HG03575 (cell line): ENCODE results near the gene FTL.

Experiments used
- ATAC-seq: cut with Tn5 transposase; IDR thresholded peaks from one replicate; pipeline ENCODE4 v1.9.1; 2021; ENCODE audit not compliant: unreplicated experiment, insufficient number of reproducible peaks, low FRiP score; ENCODE audit errors: extremely low read depth

The FTL gene

GRCh38 chr19:48988286-48988685 is 23.2 kb downstream of the FTL start:
- ATAC-seq: no peak

GRCh38 chr19:48988860-48989259 is 23.8 kb downstream of the FTL start:
- no peak for ATAC-seq

DNA sequence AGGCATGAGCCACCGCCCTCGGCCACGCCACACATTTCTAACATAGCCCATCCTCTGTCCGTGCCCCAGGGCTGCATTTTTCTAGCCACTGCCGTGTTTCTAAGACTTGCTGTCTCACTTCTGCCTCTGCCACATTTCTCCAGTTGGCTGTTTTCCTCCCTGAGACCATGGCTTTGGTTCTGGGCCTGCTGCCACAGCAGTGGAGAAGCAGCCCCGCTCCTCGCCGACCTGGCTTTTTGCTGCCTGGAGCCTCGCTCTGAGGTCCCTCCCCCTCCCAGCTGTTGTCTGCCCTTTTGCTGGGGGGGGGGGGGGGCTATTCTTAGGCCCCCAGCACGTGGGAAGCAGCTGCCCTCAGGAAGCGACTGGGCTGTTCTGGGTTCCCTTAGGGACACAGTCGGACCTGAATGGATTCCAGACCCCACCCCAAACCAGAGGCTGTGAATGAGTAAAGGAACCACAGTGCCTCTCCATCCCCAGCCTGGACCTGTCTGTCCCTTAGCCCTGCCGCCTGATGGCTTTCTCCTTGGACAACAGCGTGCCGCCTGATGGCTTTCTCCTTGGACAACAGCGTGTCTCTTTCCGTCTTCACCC is 24.7 kb downstream of the FTL start:
- no peak for ATAC-seq

GRCh38 chr19:48990400-48990799 is 25.3 kb downstream of the FTL start:
- no peak for ATAC-seq

DNA sequence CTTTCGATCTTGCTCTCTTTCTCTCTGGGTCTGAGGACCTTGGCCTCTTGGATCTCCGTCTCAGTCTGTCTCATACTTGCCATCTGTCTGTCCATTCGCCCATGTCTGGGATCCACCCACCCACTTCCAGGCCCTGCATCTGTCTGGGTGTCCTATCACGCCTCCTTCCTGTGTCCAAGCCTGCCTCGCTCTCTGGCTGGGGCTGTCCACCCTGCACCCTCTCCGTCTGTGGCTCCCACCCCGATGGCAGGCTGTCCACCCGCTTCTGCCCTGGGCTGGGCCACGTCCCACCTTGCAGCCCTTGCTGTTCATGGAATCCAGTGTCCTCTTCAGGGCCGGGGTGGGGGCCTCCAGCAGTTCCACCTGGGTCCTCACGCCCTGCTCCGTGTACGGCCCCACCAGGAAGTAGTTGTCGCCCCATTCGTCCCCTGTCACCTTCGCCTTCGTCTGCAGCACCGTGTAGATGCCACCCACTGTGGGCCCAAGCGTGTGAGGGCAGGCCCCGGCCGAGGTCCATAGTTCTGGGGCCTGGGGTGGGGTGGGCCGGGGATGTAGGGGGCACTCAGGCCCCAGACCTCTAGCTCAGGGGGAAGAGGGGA is 26.0 kb downstream of the FTL start:
- ATAC-seq: no peak

DNA sequence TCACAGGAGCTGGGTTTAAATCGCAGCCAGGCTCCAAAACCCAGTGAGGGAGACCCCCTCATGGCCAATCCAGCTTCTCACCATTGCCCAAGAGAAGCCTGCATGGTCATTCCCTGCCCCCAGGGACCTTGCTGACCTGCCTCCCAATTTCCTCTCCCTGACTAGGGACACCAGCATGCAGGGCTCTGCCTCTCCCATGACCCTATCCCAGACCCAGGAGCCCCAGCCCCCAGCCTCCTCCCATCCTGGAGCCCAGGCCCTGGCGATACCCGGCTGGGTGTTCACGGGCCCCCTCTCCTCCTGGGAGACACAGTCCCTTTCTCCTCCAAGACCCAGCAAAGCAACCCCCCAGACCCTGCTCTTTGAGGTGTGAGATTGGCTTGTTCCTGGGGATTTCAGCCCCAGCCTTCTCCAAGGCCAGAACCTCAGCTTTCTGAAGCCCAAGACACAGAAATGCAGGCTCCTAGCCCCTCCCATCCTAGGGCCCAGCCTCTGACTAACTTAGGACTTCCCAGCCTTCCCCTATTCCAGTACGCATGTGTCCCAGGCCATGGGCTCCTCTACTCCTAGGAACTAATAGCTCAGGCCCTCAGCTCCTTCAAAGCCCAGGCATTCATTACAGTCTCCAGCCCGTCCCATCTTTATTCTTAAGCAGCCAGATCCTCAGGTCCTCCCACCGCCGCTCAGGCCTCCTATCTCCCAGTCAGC is 26.9 kb downstream of the FTL start:
- no peak for ATAC-seq

DNA sequence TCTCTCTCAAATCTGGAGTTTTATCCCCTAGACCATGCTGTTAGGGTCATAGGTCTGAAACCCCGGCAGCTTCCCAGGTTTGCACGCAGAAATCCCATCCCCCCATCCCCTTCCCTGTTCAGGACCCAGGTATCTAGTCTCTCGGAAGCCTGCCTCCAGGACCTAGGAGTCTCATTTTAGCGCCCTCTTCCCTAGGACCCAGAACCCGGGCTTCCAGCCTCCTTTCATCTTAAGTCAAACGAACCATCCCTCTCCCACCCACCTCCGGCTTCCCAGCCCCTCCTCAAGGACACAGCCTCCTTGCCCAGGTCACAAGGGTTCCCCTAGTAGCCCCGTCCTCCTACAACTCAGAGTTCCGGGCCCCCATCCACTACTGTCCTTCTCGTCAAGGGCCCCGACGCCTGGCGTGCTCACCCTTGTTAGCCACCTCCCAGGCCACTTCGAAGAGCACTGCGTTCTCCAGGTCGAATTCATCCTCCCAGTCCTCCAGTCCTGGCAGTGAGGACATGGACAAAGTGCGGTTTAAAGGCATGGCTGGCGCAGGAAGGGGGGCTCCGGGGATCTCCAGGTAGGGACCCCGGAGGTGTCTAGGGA is 27.6 kb downstream of the FTL start:
- ATAC-seq: no peak

DNA sequence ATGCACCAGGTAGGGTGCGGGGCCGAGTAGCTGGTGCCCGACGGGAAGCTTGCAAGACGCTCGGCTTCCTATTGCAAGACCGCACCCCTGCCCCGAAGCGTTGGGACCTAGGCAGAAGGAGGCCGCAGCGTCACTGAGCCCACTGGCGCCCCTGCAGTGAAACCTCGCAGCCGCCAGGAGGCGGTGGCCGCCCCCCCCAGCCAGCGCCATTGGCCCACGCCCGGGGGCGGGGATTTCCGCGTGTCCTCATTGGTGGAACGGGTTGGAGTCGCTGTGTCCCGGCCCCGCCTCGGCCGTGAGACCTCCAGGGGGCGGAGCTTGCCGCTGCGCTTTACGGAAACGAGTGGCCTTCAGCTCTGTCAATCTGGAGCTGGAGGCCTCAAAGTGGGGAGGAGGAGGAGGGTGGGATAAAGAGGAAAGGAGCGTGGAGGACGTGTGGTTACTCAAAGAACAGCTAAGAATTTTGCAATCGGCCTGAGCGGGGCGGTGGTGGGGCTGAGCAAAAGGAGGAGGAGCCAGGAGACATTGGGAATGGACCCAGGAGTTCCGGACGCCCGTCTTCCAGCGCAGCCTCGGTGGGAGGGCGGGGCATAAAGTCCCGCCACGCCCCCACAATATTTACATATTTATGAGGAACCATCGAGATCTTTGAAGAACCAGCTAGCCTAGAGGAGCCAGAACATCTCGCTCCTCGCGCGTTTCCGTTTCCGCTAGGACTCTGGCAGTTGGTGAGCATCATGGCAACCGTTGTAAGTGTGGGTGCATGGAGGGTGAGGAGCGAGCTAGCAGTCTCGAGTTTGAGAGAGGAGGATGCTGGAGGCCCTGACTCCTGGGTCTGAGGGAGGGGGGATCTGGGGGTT is 28.3 kb downstream of the FTL start, which contains the start of the genes GYS1 and RUVBL2:
Gene GYS1 (minus strand): TSS at position 135 of the 860 bp plus-strand sequence. CDS start 197 bp downstream, outside the sequence.
Gene RUVBL2 (plus strand): TSS at position 713 of the 860 bp plus-strand sequence. CDS start 25 bp downstream, at position 738.
- peak; percentile 76 for ATAC-seq

GRCh38 chr19:48994035-48994386 is 28.9 kb downstream of the FTL start:
- ATAC-seq: no peak

DNA sequence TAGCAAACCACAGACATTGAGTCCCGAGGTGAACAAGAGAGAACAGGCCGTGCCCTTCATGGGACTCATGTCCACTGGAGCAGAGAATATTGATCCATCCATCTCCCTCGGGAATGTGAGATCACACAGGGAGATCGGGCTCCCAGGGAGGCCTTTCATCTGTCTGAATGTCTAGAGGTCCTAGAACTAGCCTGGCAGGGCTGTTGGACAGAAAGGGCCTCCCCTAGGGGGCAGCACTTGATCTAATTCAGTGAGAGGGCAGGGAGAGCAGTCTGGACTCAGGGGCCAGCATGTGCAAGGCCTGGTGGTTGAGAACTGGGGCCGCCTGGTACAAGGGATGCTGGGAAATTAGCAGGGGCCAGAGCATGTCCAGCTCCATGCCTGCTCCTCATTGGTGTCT is 32.9 kb downstream of the FTL start:
- ATAC-seq: no peak

GRCh38 chr19:48999481-49000325 is 34.6 kb downstream of the FTL start:
- no peak for ATAC-seq

GRCh38 chr19:49004133-49004532 is 39.0 kb downstream of the FTL start:
- no peak for ATAC-seq

DNA sequence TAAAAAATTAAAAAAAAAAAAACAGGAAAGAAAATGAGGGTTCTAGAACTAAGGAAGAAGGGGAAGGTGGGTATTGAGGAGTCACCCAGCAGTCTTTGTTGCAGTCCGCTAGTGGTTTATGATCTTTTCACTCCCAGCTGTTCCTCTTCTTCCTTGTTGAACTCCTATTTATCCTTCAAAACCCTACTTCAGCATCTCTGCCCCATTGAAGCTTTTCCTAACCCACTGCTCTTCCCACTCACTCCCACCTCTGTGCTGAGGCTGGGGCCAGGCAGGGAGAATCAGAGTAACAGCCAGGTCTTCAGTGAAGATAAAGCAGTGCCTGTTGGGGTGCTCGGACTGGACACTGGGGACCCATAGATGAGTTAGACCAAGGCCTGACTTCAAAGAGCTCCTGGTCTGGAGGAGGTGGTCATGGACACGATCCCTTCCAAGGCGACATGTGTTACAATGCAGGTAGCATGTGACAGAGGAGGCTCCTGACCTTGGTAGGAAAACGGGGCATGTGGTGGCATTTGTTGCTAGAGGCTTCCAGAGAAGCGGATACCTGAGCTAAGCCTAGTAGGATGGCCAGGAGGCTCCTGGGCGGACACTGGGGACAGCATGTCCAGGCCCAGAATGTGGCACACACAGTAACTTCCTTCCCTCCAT is 40.0 kb downstream of the FTL start:
- ATAC-seq: no peak

GRCh38 chr19:49006905-49007304 is 41.8 kb downstream of the FTL start:
- ATAC-seq: no peak

- no peak for ATAC-seq
Measured at GRCh38 chr19:49009828-49010227, 44.7 kb downstream of the FTL start.

DNA sequence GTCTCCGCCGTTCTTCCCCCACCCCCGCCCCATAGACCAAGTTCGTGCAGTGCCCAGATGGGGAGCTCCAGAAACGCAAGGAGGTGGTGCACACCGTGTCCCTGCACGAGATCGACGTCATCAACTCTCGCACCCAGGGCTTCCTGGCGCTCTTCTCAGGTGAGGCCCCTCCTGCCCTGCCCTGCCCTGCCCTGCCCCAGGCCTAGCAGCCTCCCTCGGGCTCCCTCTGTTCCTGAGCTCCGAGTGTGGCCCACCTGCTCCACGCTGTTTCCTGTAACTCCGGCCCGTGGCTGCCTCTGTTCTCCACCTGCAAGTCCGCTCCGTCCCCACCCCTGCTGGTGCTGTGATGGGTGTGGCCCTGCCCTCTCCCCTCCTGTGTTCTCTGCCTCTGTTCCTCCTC is 45.3 kb downstream of the FTL start:
- no peak for ATAC-seq

- no peak for ATAC-seq
Measured at GRCh38 chr19:49011194-49011593, 46.1 kb downstream of the FTL start.
